CD4-positive, alpha-beta T cell treated with Interleukin-17A for 1 hour (primary cell): Measurements from ENCODE around the gene ARPC1A.

Experiments used
- DNase-seq: peaks from one replicate; pipeline ENCODE4 v3.0.0-alpha.2; 2020

The ARPC1A gene

DNA sequence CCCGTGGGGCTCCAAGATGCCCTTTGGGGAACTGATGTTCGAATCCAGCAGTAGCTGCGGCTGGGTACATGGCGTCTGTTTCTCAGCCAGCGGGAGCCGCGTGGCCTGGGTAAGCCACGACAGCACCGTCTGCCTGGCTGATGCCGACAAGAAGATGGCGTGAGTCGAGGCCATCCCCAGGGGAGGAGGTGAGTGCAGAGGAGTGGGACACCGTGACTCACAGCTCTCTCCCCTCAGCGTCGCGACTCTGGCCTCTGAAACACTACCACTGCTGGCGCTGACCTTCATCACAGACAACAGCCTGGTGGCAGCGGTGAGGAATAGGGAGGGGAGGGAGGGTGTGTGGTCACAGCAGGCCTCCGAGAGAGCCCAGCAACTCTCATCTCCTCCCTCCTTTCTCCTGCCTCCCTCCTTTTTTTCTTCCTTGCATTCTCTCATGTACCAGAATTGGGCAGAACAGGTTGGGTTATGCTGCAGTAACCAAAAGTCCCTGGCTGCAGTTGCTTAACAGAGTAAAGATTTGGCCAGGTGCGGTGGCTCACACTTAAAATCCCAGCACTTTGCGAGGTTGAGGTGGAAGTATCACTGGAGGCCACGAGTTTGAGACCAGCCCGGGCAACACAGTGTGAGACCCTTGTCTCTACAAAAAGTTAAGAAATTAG, 65.4 kb downstream of the ARPC1A start:
- DNase-seq, result no peak

DNA sequence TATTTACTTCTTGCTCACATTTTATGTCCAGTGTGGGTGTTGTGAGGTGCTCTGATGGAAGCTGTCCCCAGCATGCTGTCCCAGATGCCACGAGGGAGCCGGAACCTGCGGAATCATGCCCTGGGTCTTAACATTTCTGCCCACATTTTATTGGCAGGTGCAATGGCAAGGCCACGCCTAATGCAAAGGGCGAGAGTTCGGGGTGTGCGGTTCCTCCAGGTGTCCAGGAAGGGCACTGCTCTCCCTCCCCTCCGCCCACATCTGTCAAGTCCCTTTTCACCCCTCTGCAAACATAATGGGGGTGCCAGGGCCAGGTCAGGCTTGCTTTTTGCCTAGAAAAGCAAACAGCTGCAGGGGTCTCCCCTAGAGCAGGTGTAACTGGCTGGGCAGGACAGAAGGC, 66.3 kb downstream of the ARPC1A start:
- DNase-seq, result no peak

DNA sequence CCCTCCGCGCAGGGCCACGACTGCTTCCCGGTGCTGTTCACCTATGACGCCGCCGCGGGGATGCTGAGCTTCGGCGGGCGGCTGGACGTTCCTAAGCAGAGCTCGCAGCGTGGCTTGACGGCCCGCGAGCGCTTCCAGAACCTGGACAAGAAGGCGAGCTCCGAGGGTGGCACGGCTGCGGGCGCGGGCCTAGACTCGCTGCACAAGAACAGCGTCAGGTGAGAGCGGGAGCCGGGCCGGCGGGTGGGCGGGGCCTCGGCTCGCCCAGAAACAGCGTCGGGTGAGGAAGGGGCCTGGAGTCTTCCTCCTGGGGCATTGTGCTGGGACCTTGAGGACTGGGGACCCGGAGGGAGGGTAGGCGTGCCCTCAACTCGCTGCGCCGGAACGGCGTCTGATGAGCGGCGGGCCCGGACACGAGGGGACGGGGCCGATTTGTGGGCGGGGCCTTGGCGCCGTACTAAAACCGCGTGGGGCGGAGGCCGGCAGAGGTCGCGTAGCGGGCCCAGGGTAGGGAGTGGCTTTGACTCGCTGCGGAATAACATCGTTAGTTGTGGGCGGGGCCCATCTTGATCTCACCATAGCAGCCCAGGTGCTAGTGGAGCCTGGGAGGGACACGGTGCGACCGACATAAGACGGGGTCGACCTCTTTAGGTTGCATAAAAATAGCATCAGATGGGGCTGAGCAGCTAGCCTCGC, 67.1 kb downstream of the ARPC1A start:
- peak; percentile 92 for DNase-seq

DNA sequence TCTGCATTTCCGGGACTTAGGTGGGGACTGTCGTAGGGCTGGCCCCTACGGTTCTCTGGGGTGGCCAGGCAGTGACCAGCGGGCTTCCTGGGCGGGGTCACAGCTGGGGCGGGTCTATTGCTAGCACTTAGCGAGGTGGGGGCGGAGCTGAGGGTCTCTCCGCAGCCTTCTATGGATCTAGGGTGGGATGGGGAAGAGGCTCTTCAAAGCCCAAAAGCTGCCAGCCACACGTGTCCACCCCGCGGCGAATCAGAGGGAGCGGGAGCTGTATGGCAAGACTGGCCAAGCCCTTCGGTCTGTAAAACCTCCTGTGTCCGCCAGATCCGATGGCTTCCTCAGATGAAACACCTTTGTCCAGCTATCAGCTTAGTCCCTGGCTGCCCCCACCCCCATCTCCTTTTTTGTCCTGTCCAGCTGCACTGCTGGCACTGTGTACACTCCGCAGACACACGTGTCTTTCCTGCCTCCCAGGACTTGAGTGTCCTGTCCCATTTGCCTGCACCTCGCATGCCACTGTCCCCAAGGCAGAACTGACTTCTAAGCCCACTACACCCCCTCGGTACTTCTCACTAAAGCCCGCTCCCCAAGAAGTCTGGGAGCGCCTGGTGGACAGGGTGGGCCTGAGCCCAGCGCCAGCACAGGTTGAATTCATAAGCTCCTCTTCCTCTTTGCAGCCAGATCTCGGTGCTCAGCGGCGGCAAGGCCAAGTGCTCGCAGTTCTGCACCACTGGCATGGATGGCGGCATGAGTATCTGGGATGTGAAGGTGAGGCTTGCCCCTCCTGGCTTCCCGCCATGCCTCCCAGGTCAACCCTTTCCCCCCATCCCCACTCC, 67.9 kb downstream of the ARPC1A start:
- DNase-seq, result no peak

DNA sequence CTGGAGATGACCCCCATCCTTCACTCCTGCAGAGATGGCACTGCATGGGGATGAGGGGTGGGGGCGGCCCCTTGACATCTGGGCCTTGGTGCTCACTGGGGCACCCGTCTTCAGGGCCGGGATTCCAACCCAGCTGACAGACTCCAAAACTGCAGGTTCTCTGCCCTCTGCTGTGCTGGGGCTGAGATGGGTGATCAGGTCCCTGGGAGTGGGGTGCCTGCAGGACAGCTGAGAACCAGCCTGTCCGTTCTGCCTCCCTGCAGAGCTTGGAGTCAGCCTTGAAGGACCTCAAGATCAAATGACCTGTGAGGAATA, 68.4 kb downstream of the ARPC1A start:
- DNase-seq, result no peak

DNA sequence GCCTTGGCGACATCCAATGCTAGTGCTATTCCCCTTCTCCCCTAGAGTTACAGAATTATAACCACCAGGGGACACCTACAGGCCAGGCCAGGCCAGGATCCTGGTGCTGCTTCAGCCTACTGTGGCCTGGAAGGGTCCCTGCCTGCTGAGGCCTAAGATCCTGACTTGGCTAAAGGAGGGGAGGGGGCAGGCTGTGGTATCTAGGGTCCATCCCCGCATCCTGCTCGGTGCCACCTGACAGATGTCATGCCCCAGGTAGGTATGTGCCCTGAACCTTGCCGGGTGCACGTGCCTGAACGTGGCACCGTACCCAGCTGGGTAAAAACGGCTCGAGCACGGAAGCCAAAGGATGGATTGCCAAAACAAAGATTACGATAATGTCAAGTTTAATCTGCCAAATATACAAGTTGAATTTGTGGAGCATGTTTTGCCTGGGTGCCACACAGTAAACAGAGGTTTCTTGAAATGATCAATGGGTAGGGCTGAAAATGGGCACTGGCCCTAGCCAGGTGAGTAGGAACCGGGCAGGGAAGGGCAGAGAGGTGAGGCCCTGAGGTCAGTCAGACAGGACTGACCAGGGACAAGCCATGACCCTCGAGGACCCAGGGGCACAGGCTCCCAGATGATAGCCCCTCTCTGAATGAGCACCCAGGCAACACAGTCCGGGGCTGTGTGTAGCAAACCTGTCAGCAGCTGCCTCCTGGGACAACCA, 70.1 kb downstream of the ARPC1A start:
- DNase-seq, result no peak

DNA sequence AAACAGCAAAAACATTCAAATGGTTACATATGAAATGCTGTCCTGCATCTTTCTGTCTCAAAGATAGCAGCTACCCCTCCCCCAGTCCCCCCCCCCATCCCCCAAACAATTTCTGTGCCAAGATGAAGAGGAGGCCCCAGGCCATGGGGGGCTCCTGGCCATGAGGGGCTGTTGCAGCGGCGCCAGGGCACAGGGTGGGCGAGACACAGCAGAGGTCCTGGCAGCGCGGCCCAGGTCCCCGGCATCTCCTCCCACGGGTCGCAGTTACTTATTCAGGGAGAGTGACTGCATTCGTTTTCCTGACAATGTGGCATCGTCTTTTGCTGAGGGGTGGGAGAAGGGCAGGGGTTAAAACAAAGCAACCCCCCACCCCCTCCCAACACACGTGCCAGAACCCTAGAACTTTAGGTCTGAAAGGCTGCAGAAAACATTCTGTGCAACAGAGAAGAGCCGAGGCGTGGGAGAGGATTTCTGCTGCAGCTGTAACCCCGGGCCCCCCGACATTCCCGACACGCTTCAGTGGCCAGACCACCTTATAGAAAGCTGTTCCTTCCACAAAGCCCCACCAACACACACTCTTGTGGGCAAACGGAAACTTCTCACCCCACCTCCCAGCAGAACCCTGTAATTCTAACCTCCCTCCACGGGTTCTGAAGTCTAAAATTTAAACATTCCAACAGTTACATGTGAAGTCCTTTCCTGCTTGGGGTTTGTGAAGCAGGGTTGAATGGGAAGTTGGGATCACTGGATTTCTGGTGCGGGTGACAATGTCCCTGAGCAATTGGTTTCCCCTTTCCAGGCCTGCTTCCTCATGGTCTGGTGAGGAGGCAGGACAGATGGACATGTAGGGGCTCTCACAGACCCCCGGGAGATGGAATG, 71.0 kb downstream of the ARPC1A start:
- DNase-seq, result no peak

DNA sequence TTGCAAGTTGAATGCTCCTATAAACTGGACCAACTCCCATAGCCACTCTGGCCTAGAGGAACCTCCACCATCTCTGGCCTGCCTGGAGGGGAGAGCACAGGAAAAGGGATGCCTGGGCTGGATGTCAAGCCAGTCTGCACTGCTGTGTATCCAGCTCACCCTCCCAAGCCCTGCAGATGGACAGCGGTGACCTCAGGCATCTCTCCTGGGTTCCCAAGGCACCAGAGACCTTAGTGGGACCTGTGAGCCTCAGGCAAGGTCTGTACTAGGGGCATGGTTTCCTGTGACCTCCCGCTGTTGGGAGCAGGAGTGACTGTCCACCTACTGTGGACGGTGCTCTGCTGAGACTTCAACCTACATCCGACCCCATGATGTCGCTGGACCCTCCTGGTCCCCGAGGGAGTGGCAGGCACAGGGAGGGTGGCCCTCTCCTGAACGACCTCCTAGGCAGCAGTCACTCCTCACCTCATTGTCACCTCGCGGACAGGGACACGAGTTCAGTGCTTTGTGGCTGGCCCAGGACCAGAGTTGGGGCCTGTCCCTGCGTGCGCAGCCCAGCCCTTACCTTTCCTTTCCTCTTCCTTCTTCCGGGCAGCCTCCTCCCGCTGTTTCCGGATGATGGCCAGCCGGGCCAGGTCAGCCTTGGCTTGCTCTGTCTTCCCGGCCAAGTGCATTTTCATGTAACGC, 71.7 kb downstream of the ARPC1A start:
- no peak for DNase-seq

DNA sequence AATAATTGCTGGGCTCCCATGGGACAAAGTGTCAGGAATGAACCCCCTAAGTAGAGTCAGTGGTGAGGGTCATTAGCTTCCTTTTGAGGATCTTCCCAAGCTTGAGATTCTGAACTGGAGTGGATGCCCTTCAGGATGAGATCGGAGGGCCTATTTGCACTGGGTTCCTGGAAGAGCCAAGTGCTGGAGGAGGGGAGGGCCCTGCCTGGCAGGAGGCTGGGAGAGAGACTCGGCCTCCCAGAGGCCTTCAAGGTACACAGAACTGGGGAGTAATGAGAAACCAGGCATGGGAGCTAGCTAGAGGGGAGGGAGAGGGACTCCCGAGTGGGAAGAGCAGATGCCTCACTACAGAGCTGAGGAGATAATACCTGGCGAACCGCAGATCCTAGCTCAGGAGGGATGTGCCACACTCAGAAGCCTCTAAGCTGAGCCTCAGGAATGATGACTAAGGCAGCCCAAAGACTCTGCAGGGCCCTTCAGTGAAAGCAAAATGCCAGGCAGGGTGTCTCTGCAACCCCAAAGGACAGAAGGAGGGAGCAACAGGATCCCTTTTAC, 73.3 kb downstream of the ARPC1A start:
- DNase-seq, result no peak

DNA sequence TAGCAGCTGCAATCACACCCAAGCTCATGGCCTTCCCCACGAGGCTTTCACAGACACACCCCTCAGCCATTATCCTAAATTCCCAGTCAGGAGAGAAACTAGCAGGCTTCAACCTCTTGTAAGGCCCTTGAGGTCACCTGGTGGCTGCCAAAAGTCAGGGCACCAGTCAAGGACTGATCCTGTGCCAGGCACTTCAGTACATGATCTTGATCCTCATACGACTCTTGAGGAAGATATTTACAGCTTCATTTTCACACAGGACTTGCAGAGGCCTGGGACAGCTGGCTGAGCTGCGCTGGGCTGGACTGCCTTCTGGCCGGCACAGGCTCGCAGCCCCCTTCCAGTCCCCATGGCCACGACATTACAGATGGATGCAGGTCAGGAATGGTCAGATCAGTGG, 73.9 kb downstream of the ARPC1A start:
- no peak for DNase-seq

DNA sequence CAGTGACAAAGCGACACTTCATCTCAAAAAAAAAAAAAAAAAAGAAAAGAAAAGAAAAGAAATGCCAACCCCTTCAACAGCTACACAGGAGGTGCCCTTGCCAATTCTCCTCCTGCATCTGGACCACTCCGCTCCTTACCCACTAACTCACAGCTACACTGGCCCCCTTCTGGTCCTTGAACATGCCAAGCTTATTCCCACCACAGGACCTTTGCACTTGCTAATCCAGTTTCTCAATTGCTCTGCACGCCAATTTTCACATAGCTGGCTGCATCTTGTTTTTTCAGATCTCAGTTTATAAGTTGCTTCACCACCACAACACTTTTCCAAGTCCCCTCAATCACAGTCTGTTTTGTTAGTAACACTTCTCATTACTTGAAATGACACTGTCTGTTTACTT, 77.2 kb downstream of the ARPC1A start:
- DNase-seq, result no peak

DNA sequence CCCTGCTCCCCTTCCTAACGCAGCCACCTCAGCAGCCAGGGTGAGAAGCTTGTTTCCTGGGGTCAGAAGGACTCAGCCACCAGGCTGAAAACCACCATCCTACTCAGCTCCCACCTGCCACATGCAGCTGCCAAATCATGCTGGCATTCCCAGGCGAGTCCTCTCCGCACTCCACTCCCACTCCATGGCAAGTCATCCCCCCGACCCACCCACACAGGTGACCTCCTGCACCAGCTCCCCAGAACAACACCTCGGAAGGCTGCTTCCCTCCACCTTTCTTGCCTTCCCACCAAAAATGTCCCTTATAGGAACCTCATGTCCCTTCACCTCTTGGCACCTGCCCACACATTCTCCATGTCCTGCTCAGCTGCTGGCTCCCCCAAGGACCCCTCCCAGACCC, 78.1 kb downstream of the ARPC1A start:
- no peak for DNase-seq

DNA sequence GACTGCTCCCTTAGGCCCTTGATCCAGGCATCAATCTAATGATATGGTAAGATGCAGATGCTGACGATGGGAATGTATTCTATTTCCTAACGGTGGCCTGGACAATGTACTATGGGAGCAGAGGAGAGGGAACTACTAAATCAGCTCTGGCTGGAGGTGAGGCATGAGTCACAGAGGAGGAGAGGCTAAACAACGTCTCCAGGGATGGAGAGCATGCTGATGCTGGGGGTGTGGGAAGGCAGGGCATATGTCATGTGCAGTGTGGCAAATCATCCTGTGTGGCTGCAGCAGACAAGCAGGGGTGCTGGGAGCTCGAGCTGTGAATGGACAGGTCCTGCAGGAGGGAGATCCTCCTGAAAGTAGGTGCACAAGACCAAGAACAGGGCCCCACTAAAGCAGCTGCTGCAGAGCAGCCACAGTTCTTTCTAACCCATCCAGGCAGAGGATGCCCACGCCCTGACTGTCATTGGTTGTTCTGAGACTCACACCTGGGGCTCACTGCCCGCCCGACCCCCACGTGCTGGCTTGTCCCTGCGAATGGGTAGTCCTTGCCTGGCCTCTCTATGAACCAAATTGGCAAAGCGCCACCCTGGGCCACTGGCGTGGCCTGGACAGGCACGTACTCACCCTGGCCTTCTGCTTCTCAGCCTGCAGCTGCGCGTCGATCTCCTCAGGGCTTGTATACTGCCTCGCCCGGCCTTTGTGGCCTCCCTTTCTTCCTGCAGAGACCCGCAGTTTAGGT, 78.7 kb downstream of the ARPC1A start:
- no peak for DNase-seq

DNA sequence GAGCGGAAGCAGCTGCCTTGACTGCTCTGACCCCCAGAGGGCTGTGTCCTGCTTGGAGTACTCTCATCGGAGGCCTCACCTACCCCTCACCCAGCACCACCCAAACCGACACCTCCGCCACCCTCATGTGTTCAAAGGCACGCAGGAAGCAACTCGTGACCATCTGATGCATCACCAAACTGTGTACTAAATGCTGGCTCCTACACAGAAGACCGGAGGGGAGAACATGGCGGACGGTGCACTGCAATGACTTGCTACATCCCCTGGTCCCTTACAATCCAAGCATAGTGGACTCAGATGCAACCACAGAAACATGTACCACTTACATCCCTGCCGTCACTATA, 79.3 kb downstream of the ARPC1A start:
- no peak for DNase-seq

DNA sequence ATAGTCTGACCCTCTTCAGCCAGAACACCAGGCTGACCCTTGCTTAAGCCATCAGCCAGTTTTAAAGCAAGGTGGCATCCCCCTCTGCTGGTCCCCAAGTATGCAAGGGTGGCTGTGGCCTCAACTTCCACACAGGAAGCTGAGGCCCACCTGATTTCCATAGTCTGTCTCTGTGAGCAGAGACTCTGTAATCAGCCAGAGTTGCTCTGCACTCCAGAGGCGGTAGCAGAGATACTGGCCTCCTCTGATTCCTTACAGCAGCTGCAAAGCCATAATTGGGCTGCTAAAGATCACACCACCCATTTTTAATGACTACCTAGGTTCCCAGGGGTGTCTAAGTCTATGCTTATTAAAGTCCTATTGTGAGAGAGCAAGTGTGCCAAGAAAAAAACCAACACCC, 80.9 kb downstream of the ARPC1A start:
- no peak for DNase-seq

DNA sequence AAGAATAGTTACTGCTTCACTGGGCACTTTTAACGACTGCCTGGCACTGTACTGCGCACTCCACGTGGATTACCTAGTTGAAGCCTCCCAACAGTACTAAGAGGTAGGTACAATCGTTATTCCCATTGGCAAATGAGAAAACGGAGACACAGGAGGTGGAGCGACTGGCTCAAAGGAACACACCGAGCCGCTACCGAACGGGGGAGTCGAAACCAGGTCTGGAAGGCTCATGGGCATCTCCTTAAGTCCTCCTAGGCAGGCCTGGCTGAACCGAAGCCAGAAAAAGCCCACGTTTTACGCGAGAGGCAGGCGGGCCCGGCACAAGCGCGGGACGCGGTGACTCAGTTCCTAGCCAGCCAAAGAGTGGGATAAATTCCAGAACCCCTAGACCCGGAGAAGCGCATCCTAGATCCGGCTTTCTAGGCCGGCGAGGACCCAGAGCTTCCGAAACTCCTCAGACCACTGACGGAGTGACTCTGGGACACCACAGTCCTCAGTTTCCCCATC, 82.2 kb downstream of the ARPC1A start:
- peak; percentile 47 for DNase-seq

DNA sequence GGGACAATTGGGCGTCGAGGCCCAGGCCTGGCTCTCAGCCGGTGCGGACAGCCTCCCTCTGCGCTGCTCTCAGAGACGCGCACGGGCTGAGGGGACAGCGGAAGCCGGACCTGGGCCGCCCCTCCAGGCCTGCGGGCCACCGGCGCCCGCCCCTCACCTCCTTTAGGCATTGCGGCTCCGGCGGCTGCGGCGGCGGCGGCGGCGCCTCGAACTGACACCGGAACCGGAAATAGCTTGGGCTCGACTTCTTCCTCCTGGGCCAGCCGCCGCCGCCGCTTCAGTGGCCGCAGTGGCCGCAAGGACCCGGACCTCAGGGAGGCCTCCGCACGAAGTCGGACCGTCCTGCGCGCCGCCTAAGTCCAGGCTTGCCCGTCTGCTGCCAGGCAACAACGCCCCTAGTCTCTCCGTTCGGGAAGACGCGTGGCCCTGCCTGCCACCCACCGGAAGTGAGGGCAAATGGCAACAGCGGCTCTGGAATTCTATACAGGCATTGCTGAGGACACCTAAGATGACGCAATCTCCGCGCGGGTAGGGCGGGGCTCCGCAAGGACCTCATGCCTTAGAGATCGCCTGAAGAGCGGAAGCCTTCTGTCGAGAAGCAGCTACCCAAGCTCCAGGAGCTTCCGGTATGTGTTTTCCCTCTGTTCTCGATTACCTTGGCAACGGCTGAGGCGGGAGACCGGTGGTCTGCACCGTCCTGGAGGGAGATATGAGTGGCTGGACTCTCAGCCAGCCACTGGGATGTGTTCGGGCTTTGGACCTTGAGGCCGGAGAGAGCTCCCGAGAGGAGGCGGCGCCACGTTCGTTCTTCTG, 82.9 kb downstream of the ARPC1A start, which contains the start of the genes BUD31 and PDAP1:
Gene BUD31, plus strand, starts transcription at position 591 of the 813 bp plus-strand sequence. CDS start 2,124 bp downstream, outside the sequence.
Gene PDAP1, minus strand, starts transcription at position 219 of the 813 bp plus-strand sequence. Its CDS starts 49 bp downstream, at position 170.
- DNase-seq, result peak; percentile 98

DNA sequence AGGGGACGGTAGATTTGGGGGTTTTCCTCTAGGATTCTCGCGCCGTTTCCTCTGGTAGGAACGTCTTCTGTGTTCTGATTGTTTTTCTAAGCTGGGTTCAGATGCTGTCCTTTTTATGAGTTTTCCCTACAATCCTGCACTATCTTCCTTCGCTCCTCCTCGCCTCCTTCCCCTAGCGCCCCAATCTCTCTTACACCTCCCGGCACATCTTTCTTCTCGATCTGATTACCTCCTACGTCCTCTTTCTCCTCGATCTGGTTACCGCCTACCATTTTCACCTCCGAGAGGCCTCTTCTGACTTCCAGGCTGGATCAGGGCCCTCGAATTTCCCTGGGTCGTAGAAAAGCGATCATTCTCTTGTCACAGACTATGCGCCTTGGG, 83.5 kb downstream of the ARPC1A start:
- DNase-seq, result no peak

DNA sequence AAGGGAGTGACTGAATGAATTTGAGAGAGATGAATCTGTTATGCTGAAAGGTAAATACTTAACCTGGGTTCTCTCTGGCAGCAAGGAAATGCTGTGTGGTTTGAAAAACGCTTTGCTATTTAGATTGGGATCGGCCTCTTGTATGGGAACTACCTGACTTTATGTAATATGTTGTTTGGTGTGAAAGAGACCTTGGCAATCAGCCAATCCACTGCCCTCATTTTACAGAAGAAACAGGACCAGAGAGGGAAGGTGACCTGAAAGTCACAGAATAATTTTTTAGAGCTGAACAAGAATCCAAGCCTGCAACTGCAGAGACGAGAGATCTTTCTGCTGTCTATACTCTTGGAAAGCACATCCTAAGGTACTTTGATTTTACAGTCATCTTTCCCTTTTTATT, 84.1 kb downstream of the ARPC1A start:
- DNase-seq, result peak; percentile 38

DNA sequence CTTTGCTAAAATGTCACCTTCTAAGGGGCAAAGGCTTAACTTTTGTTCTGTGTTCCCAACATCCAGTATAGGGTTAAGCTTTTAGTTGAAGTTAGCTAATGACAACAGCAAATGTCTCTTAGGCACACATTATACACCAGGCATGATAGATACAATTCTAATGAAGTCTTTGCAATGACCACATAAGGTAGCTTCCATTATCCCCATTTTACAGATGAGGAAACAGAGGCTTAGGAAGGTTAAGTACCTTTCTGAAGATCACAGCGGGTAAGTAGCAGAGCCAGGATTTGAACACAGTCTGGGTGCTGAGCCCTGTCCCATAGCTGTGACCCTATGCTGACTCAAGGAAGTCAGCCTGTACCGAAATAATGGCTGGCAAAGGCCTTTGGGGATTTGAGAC, 84.9 kb downstream of the ARPC1A start:
- DNase-seq, result no peak
